Mesothelial cell of epicardium (in vitro differentiated cells): ENCODE measurements around the gene PCAT6. TPM values are rescaled to one million over a fixed set of nuclear protein-coding genes. Genes with fewer than 3 reads are reported as not detected.

Experiments
- DNase-seq, 2 experiments: peaks; one replicate each; pipeline ENCODE4 v3.0.0; 2021; ENCODE audit warnings: low spot score in 2 of 2; ENCODE audit not compliant: unreplicated experiment in 2 of 2
- H3K27ac Mint-ChIP-seq: 2 replicates; pipeline ENCODE4 v1.8.0; 2021; ENCODE audit warnings: mixed read lengths
- H3K27me3 Mint-ChIP-seq: 2 replicates; pipeline ENCODE4 v1.8.0; 2021; ENCODE audit warnings: low read depth, mixed read lengths
- H3K36me3 Mint-ChIP-seq: 2 replicates; pipeline ENCODE4 v1.8.0; 2021; ENCODE audit warnings: mixed read lengths
- H3K4me1 Mint-ChIP-seq: 2 replicates; pipeline ENCODE4 v1.8.0; 2021; ENCODE audit warnings: mixed read lengths
- H3K4me3 Mint-ChIP-seq: 2 replicates; pipeline ENCODE4 v1.8.0; 2021; ENCODE audit warnings: mild to moderate bottlenecking, moderate library complexity, mixed read lengths
- H3K9me3 Mint-ChIP-seq: 2 replicates; pipeline ENCODE4 v1.8.0; 2021; ENCODE audit warnings: mixed read lengths
- CTCF ChIP-seq: fragments of 200-600 bp; sonication (generic); IDR thresholded peaks from one replicate; pipeline ENCODE4 v1.5.0; 2021; ENCODE audit warnings: antibody characterized with exemption; ENCODE audit not compliant: unreplicated experiment
- total RNA-seq: library from RNA; stranded (reverse); gene quantifications from 3 replicates; pipeline ENCODE4 v1.2.1, GENCODE V29; 2021

Gene PCAT6
- total RNA-seq, 1 donor from 2014 or later: 9.9 TPM

- H3K4me3 Mint-ChIP-seq: peak within 1 kb of the TSS; percentile 88
- H3K27ac Mint-ChIP-seq: peak within 1 kb of the TSS; percentile 75
- no peak for TF ChIP-seq CTCF
- H3K36me3 Mint-ChIP-seq: no peaks in the 10 kb centered on the region
- peaks cover 56% of the 10 kb centered on the region for H3K4me1 Mint-ChIP-seq
- no peaks in the 10 kb centered on the region for H3K9me3 Mint-ChIP-seq
- peak; percentile 54 to 73 for DNase-seq
- H3K27me3 Mint-ChIP-seq: no peaks in the 10 kb centered on the region
These were observed 2.6 kb upstream of the PCAT6 start, which contains the start of gene KDM5B for GRCh38 chr1:202807926-202808757. TSS of gene KDM5B (minus strand) at chr1:202808421. CDS start at chr1:202808305, 116 bp downstream.

GRCh38 chr1:202809597-202810159, 1.1 kb upstream of the PCAT6 start:
- Mint-ChIP-seq H3K4me1 (peaks cover 48% of the 10 kb centered on the region), H3K27me3 (no peaks in the 10 kb centered on the region), H3K9me3 (no peaks in the 10 kb centered on the region), H3K36me3 (no peaks in the 10 kb centered on the region), H3K27ac (peak overlapping the region; percentile 63), H3K4me3 (peak overlapping the region; percentile 88)
- no peak for DNase-seq
- TF ChIP-seq CTCF: no peak

- no peak for DNase-seq
- H3K27me3 Mint-ChIP-seq: no peaks in the 10 kb centered on the region
- peak overlapping the region; percentile 97 for H3K27ac Mint-ChIP-seq
- no peaks in the 10 kb centered on the region for H3K36me3 Mint-ChIP-seq
- H3K4me1 Mint-ChIP-seq: peaks cover 45% of the 10 kb centered on the region
- TF ChIP-seq CTCF: no peak
- no peaks in the 10 kb centered on the region for H3K9me3 Mint-ChIP-seq
- H3K4me3 Mint-ChIP-seq: peak overlapping the region; percentile 83
These were observed 550 bp upstream of the PCAT6 start for GRCh38 chr1:202810193-202810614.

- H3K4me1 Mint-ChIP-seq: peaks cover 32% of the 10 kb centered on the region
- H3K9me3 Mint-ChIP-seq: no peaks in the 10 kb centered on the region
- no peak for TF ChIP-seq CTCF
- H3K36me3 Mint-ChIP-seq: no peaks in the 10 kb centered on the region
- H3K27me3 Mint-ChIP-seq: no peaks in the 10 kb centered on the region
- peak overlapping the region; percentile 97 for H3K27ac Mint-ChIP-seq
- peak overlapping the region; percentile 83 for H3K4me3 Mint-ChIP-seq
- peak in 1 of 2 experiments; percentile 52 for DNase-seq
These were observed 782 bp downstream of the PCAT6 start for GRCh38 chr1:202811296-202812175.

- Mint-ChIP-seq H3K36me3 (no peaks in the 10 kb centered on the region), H3K4me3 (peak overlapping the region; percentile 83), H3K9me3 (no peaks in the 10 kb centered on the region), H3K4me1 (peaks cover 32% of the 10 kb centered on the region), H3K27ac (no peak overlapping the region), H3K27me3 (no peaks in the 10 kb centered on the region)
- no peak for TF ChIP-seq CTCF
- no peak for DNase-seq
These were observed 1.6 kb downstream of the PCAT6 start for GRCh38 chr1:202812176-202813026.
